GM23338 (cell line): ENCODE measurements around the gene TRPC3.

Experiments used
- CREB1 ChIP-seq: fragments of 250-450 bp; sonication (Bioruptor Pico); IDR thresholded peaks from 2 replicates; pipeline ENCODE4 v1.5.0; 2020; ENCODE audit warnings: low read depth, mild to moderate bottlenecking, moderate library complexity
- CTCF ChIP-seq, 2 experiments: fragments of 200-600 bp in 1 of 2; sonication (generic) in 1 of 2; conservative IDR thresholded peaks; 2 replicates each; pipeline versions ENCODE4 v1.5.1 to v1.6.1; 2016 to 2017; ENCODE audit warnings: antibody characterized with exemption in 2 of 2, low read depth in 2 of 2, mild to moderate bottlenecking in 2 of 2, moderate library complexity in 1 of 2
- EZH2 ChIP-seq: fragments of 200-600 bp; sonication (generic); IDR thresholded peaks from one replicate; pipeline ENCODE4 v1.8.0; 2017; ENCODE audit warnings: antibody characterized with exemption, mild to moderate bottlenecking, low read depth; ENCODE audit not compliant: unreplicated experiment
- EZH2phosphoT487 ChIP-seq: fragments of 200-600 bp; sonication (generic); IDR thresholded peaks from one replicate; pipeline ENCODE4 v1.8.1; 2018; ENCODE audit warnings: antibody characterized with exemption; ENCODE audit not compliant: unreplicated experiment
- JUNB ChIP-seq: IDR thresholded peaks from one replicate; pipeline ENCODE4 v1.6.1; 2016; ENCODE audit warnings: antibody characterized with exemption; ENCODE audit not compliant: unreplicated experiment
- POLR2AphosphoS5 ChIP-seq: IDR thresholded peaks from 2 replicates; pipeline ENCODE4 v1.6.1; 2016; ENCODE audit warnings: antibody characterized with exemption, low read depth
- ZNF114 ChIP-seq: fragments of 250-450 bp; sonication (Bioruptor Pico); IDR thresholded peaks from 2 replicates; pipeline ENCODE4 v1.5.0; 2020; ENCODE audit warnings: mild to moderate bottlenecking, moderate library complexity
- ZNF331 ChIP-seq: fragments of 250-450 bp; sonication (Bioruptor Pico); IDR thresholded peaks from 2 replicates; pipeline ENCODE4 v1.5.0; 2020; ENCODE audit warnings: low read depth, mild to moderate bottlenecking, moderate library complexity
- TF ChIP-seq, protein P1 (sequence below): IDR thresholded peaks from one replicate; pipeline ENCODE4 v1.6.1; 2018; ENCODE audit warnings: antibody characterized with exemption; ENCODE audit not compliant: unreplicated experiment

DNA sequence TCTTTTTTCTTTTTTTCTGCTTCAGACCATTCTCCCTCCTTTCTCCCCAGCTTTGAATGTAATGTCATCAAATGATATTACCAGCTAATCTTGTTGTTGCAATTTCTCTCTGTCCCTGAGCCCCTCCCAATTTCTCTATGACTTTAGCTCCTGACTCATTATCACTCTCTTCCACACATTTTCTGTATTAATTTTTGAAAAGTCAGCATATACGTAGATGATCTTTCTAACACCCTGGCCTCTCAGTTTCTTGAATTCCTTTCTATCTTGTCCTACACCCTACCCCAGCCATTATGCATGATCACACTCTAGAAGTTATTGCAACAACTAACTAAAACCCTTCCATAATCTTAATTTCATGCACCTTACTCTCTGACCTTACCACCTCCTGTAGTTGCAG, 13.1 kb upstream of the TRPC3 start:
- no peak for TF ChIP-seq CTCF (conservative IDR thresholded peaks at IDR 0.05; ENCODE audit: low read depth in 2 of 2)
- TF ChIP-seq EZH2 = no peak
- TF ChIP-seq, protein P1, sequence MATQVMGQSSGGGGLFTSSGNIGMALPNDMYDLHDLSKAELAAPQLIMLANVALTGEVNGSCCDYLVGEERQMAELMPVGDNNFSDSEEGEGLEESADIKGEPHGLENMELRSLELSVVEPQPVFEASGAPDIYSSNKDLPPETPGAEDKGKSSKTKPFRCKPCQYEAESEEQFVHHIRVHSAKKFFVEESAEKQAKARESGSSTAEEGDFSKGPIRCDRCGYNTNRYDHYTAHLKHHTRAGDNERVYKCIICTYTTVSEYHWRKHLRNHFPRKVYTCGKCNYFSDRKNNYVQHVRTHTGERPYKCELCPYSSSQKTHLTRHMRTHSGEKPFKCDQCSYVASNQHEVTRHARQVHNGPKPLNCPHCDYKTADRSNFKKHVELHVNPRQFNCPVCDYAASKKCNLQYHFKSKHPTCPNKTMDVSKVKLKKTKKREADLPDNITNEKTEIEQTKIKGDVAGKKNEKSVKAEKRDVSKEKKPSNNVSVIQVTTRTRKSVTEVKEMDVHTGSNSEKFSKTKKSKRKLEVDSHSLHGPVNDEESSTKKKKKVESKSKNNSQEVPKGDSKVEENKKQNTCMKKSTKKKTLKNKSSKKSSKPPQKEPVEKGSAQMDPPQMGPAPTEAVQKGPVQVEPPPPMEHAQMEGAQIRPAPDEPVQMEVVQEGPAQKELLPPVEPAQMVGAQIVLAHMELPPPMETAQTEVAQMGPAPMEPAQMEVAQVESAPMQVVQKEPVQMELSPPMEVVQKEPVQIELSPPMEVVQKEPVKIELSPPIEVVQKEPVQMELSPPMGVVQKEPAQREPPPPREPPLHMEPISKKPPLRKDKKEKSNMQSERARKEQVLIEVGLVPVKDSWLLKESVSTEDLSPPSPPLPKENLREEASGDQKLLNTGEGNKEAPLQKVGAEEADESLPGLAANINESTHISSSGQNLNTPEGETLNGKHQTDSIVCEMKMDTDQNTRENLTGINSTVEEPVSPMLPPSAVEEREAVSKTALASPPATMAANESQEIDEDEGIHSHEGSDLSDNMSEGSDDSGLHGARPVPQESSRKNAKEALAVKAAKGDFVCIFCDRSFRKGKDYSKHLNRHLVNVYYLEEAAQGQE = no peak
- TF ChIP-seq EZH2phosphoT487 = no peak
- TF ChIP-seq JUNB = no peak
- TF ChIP-seq POLR2AphosphoS5 = no peak
- no peak for TF ChIP-seq ZNF331
- TF ChIP-seq ZNF114 (CRISPR knock-in tag) = no peak
- TF ChIP-seq CREB1 = no peak
